ENCODE measurements around the gene MAP3K2. TPM values are rescaled to one million over a fixed set of nuclear protein-coding genes. Genes with fewer than 3 reads are reported as not detected.

MAP3K2 gene
- total RNA-seq, 4 donors from 2014 or later, result 33.8 to 46.4 (median 39.4) TPM

DNA sequence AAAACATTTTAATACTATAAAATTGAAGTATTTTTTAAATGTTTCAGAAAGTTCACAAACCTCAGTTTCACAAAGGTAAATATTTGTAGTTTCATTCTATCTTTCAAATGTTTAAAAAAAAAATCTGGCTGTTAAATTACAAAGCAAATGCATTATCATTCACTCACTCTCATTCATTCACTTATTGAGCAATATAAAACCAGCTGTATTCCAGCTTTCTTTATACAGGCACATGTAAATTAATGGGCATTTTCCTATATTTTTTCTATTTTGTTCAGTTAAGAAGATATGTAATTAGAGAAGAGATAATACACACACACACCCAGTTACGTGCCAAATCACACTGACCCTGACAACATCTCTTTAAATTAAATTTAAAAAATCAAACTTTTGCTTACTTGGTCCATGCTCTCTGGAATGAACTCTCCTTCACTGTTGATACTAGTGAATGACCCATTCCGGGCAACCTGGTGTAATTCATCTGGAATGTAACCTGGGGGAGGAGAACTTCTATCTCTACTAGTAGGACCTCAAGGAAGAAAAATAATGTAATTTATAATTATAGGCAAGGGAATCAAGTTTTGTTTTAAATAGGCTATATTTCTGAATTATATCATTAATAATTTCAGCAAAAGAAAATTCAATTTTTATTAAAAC lies 61.4 kb downstream of the MAP3K2 start:
- TF ChIP-seq POLR2A (IDR thresholded peaks at IDR 0.05), result no peak
- H3K27ac ChIP-seq, result no peak overlapping the region
- H3K4me1 ChIP-seq, result no peaks in the 10 kb centered on the region
- H3K4me3 ChIP-seq, result no peak overlapping the region
- intact Hi-C loops (cut with DNase I; ENCODE audit: low total_unique reads) (no loop called here), in situ Hi-C loops (cut with MboI; ENCODE audit: low sequenced_read_pairs in 4 of 4) (loop anchor here in 3 of 4 donors (10.0 to 25.0 kb wide), 2 partner anchors 148 to 161 kb away; no protein-coding TSS in a partner anchor)
- DNase-seq, result no peak
- no peaks in the 10 kb centered on the region for H3K9me3 ChIP-seq
- ATAC-seq, result no peak
- H3K27me3 ChIP-seq, result no peaks in the 10 kb centered on the region
- H3K36me3 ChIP-seq, result peaks cover 0 to 84% of the 10 kb centered on the region in 2 donors

- intact Hi-C loops (cut with DNase I; ENCODE audit: low total_unique reads), result loop anchor here (5.0 kb wide), 1 partner anchor 153 kb away; no protein-coding TSS in a partner anchor
- Histone ChIP-seq H3K4me1 (no peaks in the 10 kb centered on the region), H3K27me3 (no peaks in the 10 kb centered on the region), H3K27ac (no peak overlapping the region), H3K36me3 (peaks cover 0 to 95% of the 10 kb centered on the region in 2 donors), H3K9me3 (no peaks in the 10 kb centered on the region), H3K4me3 (no peak overlapping the region)
- no peak for DNase-seq
- no peak for TF ChIP-seq POLR2A (IDR thresholded peaks at IDR 0.05)
- TF ChIP-seq, protein P1, sequence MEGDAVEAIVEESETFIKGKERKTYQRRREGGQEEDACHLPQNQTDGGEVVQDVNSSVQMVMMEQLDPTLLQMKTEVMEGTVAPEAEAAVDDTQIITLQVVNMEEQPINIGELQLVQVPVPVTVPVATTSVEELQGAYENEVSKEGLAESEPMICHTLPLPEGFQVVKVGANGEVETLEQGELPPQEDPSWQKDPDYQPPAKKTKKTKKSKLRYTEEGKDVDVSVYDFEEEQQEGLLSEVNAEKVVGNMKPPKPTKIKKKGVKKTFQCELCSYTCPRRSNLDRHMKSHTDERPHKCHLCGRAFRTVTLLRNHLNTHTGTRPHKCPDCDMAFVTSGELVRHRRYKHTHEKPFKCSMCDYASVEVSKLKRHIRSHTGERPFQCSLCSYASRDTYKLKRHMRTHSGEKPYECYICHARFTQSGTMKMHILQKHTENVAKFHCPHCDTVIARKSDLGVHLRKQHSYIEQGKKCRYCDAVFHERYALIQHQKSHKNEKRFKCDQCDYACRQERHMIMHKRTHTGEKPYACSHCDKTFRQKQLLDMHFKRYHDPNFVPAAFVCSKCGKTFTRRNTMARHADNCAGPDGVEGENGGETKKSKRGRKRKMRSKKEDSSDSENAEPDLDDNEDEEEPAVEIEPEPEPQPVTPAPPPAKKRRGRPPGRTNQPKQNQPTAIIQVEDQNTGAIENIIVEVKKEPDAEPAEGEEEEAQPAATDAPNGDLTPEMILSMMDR (IDR thresholded peaks at IDR 0.05 in 4 of 5, conservative IDR thresholded peaks at IDR 0.05 in 1 of 5), result peak; percentile 9 to 39 (median 38)
- in situ Hi-C loops (cut with MboI; ENCODE audit: low sequenced_read_pairs in 4 of 4), result loop anchor here in 3 of 4 donors (10.0 to 25.0 kb wide), 3 partner anchors 150 to 813 kb away; no protein-coding TSS in a partner anchor
- no peak for ATAC-seq
Measured at GRCh38 chr2:127324635-127325034, 63.1 kb downstream of the MAP3K2 start.

- Histone ChIP-seq H3K4me3 (no peak overlapping the region), H3K27ac (no peak overlapping the region), H3K36me3 (peaks cover 0 to 91% of the 10 kb centered on the region in 2 donors), H3K9me3 (no peaks in the 10 kb centered on the region), H3K27me3 (no peaks in the 10 kb centered on the region), H3K4me1 (no peaks in the 10 kb centered on the region)
- in situ Hi-C loops (cut with MboI; ENCODE audit: low sequenced_read_pairs in 4 of 4) (loop anchor here in 2 of 4 donors (10.0 to 25.0 kb wide), 2 partner anchors 153 to 816 kb away; no protein-coding TSS in a partner anchor), intact Hi-C loops (cut with DNase I; ENCODE audit: low total_unique reads) (loop anchor here (5.0 kb wide), 1 partner anchor 156 kb away; no protein-coding TSS in a partner anchor)
- ATAC-seq (no peak), DNase-seq (no peak)
- TF ChIP-seq, protein P1 (IDR thresholded peaks at IDR 0.05 in 4 of 5, conservative IDR thresholded peaks at IDR 0.05 in 1 of 5), result no peak
- no peak for TF ChIP-seq POLR2A (IDR thresholded peaks at IDR 0.05)
Measured at GRCh38 chr2:127321303-127321702, 66.5 kb downstream of the MAP3K2 start.

DNA sequence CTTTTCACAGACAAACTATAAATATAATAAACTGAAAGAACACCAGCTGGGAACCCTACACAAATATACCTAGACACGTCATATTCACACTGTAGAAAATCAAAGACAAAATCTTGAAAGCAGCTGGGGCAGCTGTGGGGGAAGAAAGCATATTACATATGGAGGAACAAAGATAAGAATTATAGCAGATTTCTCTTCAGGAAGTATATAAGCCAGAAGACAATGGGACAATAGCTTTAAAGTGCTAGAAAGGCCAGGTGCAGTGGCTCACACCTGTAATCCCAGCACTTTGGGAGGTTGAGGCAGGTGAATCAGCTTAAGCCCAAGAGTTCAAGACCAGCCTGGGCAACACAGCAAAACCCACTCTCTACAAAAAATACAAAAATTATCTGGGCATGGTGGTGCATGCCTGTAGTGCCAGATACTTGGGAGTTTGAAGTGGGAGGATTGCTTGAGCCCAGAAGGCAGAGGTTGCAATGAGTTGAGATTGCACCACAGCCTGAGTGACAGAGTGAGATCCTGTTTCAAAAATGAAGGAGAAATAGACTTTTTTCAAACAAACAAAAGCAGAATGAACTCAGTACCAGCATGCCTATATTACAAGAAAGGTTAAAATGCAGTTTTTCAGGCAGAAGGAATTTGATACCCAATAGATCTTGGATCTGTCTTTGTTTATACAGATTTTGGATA lies 67.0 kb downstream of the MAP3K2 start:
- H3K27ac ChIP-seq, result no peak overlapping the region
- H3K4me3 ChIP-seq, result no peak overlapping the region
- intact Hi-C loops (cut with DNase I; ENCODE audit: low total_unique reads), result loop anchor here (5.0 kb wide), 1 partner anchor 157 kb away; no protein-coding TSS in a partner anchor
- H3K27me3 ChIP-seq, result no peaks in the 10 kb centered on the region
- TF ChIP-seq, protein P1 (IDR thresholded peaks at IDR 0.05 in 4 of 5, conservative IDR thresholded peaks at IDR 0.05 in 1 of 5), result no peak
- no peak for TF ChIP-seq POLR2A (IDR thresholded peaks at IDR 0.05)
- no peaks in the 10 kb centered on the region for H3K9me3 ChIP-seq
- no peaks in the 10 kb centered on the region for H3K4me1 ChIP-seq
- peaks cover 0 to 92% of the 10 kb centered on the region in 2 donors for H3K36me3 ChIP-seq
- no peak for DNase-seq
- in situ Hi-C loops (cut with MboI; ENCODE audit: low sequenced_read_pairs in 4 of 4), result loop anchor here in 2 of 4 donors (10.0 to 25.0 kb wide), 2 partner anchors 154 to 817 kb away; no protein-coding TSS in a partner anchor
- ATAC-seq, result no peak

- H3K36me3 ChIP-seq, result peaks cover 0 to 92% of the 10 kb centered on the region in 2 donors
- TF ChIP-seq, protein P1 (IDR thresholded peaks at IDR 0.05 in 4 of 5, conservative IDR thresholded peaks at IDR 0.05 in 1 of 5), result no peak
- no peak for TF ChIP-seq POLR2A (IDR thresholded peaks at IDR 0.05)
- H3K4me3 ChIP-seq, result no peak overlapping the region
- intact Hi-C loops (cut with DNase I; ENCODE audit: low total_unique reads) (loop anchor here (5.0 kb wide), 1 partner anchor 157 kb away; no protein-coding TSS in a partner anchor), in situ Hi-C loops (cut with MboI; ENCODE audit: low sequenced_read_pairs in 4 of 4) (loop anchor here in 2 of 4 donors (10.0 to 25.0 kb wide), 2 partner anchors 155 to 817 kb away; no protein-coding TSS in a partner anchor)
- no peaks in the 10 kb centered on the region for H3K9me3 ChIP-seq
- no peaks in the 10 kb centered on the region for H3K27me3 ChIP-seq
- DNase-seq (no peak), ATAC-seq (no peak)
- no peaks in the 10 kb centered on the region for H3K4me1 ChIP-seq
- no peak overlapping the region for H3K27ac ChIP-seq
Measured at GRCh38 chr2:127320067-127320466, 67.7 kb downstream of the MAP3K2 start.

Measured in gastrocnemius medialis (tissue), 4 donors.